Endothelial cell of umbilical vein (primary cell): ENCODE data around the gene ITPR2. TPM values are rescaled to one million over a fixed set of nuclear protein-coding genes. Genes with fewer than 3 reads are reported as not detected.

Source experiments
- BruUV-seq: library from RNA; stranded (reverse); fragments of 400-500 nt; replicated peaks from 2 replicates; lab custom pipeline; 2021; lab: Mats Ljungman, UMichigan
- CTCF ChIA-PET: fragments of 300-600, 350-600 bp; sonication (Branson Sonifier 250); formaldehyde crosslinking; loops from one replicate; lab custom pipeline; 2021; ENCODE audit warnings: antibody characterized with exemption, inconsistent platforms; lab: Charles Lee
- POLR2A ChIA-PET: fragments of 300-600, 350-600 bp; sonication (Branson Sonifier 250); formaldehyde crosslinking; loops from one replicate; lab custom pipeline; 2021; ENCODE audit warnings: antibody characterized with exemption, inconsistent platforms; lab: Charles Lee
- DNase-seq: peaks from one replicate; pipeline ENCODE4 v3.0.0-alpha.2; 2011; ENCODE audit warnings: low read depth, low spot score
- FAIRE-seq: peaks from 2 replicates; lab custom pipeline; 2011; peaks lifted over from hg19 to GRCh38; lab: Jason Lieb, UNC
- H2AFZ ChIP-seq: 2 replicates; pipeline ENCODE4 v1.6.0; 2012; ENCODE audit warnings: low read depth, low read length, control low read depth, inconsistent platforms
- H3K27ac ChIP-seq: 2 replicates; pipeline ENCODE4 v1.5.1; 2011; ENCODE audit warnings: low read depth, mild to moderate bottlenecking, control low read depth, low read length, moderate library complexity; ENCODE audit not compliant: insufficient read depth
- H3K27me3 ChIP-seq, 2 experiments: 2 replicates each; pipeline versions ENCODE4 v1.6.0 to v1.6.1; 2011; ENCODE audit warnings: low read length in 2 of 2, mixed read lengths in 1 of 2; ENCODE audit not compliant: control insufficient read depth in 2 of 2, insufficient read depth in 2 of 2
- H3K36me3 ChIP-seq, 2 experiments: 2 replicates in 1 of 2; 3 replicates in 1 of 2; pipeline ENCODE4 v1.5.1; 2011; ENCODE audit warnings: low read length in 2 of 2, mild to moderate bottlenecking in 1 of 2, moderate library complexity in 1 of 2; ENCODE audit not compliant: control insufficient read depth in 2 of 2, insufficient read depth in 2 of 2; ENCODE audit errors: extremely low read depth in 1 of 2
- H3K4me1 ChIP-seq: 3 replicates; pipeline ENCODE4 v1.5.1; 2011; ENCODE audit warnings: mild to moderate bottlenecking, low read length; ENCODE audit not compliant: control insufficient read depth, insufficient read depth; ENCODE audit errors: extremely low read depth
- H3K4me2 ChIP-seq: 2 replicates; pipeline ENCODE4 v1.6.1; 2011; ENCODE audit warnings: low read length, control low read depth, mixed read lengths; ENCODE audit not compliant: insufficient read depth
- H3K4me3 ChIP-seq, 3 experiments: fragments of 200-600 bp in 1 of 3; sonication (generic), shearing (Covaris generic) in 1 of 3; replicated peaks in 1 of 3; 2 replicates each; pipeline ENCODE4 v1.5.1; 2011 to 2016; ENCODE audit warnings: control low read depth in 3 of 3, low read length in 3 of 3, mild to moderate bottlenecking in 2 of 3, inconsistent platforms in 1 of 3, low read depth in 1 of 3, moderate library complexity in 1 of 3; ENCODE audit not compliant: insufficient read depth in 1 of 3
- H3K79me2 ChIP-seq: 2 replicates; pipeline ENCODE4 v1.6.0; 2012; ENCODE audit warnings: low read length, inconsistent platforms; ENCODE audit not compliant: control insufficient read depth, insufficient read depth
- H3K9ac ChIP-seq: replicated peaks from 2 replicates; pipeline ENCODE3; 2011; ENCODE audit warnings: low read length, control low read depth; ENCODE audit not compliant: insufficient read depth; ENCODE audit errors: extremely low read depth
- H3K9me1 ChIP-seq: replicated peaks from 3 replicates; pipeline ENCODE4 v1.6.0; 2011; ENCODE audit warnings: mild to moderate bottlenecking, low read length; ENCODE audit not compliant: control insufficient read depth, insufficient read depth; ENCODE audit errors: extremely low read depth
- H3K9me3 ChIP-seq: replicated peaks from 2 replicates; pipeline ENCODE4 v1.5.1; 2012; ENCODE audit warnings: low read length, inconsistent platforms; ENCODE audit not compliant: control insufficient read depth, insufficient read depth
- H4K20me1 ChIP-seq: replicated peaks from 2 replicates; pipeline ENCODE3; 2011; ENCODE audit warnings: mild to moderate bottlenecking, low read length; ENCODE audit not compliant: control insufficient read depth, insufficient read depth; ENCODE audit errors: extremely low read depth
- CTCF ChIP-seq, 2 donors: IDR thresholded peaks; 1 replicate in 1 of 2; 2 replicates in 1 of 2; pipeline ENCODE4 v1.5.1; 2011; ENCODE audit warnings: low read length in 2 of 2, mild to moderate bottlenecking in 2 of 2, moderate library complexity in 2 of 2, control low read depth in 1 of 2, inconsistent platforms in 1 of 2, low read depth in 1 of 2; ENCODE audit not compliant: insufficient read depth in 1 of 2; ENCODE audit errors: extremely low read depth in 1 of 2
- EZH2 ChIP-seq: IDR thresholded peaks from 2 replicates; pipeline ENCODE4 v1.6.1; 2012; ENCODE audit warnings: borderline replicate concordance, low read depth, mild to moderate bottlenecking, moderate library complexity, low read length, inconsistent platforms; ENCODE audit not compliant: severe bottlenecking
- GATA2 ChIP-seq: IDR thresholded peaks from 2 replicates; pipeline ENCODE4 v1.7.0; 2011; ENCODE audit warnings: low read depth, mild to moderate bottlenecking, moderate library complexity, mixed read lengths, low read length; ENCODE audit not compliant: insufficient read length, insufficient read depth
- JUN ChIP-seq: IDR thresholded peaks from 2 replicates; pipeline ENCODE4 v1.6.1; 2011; ENCODE audit warnings: borderline replicate concordance, low read depth; ENCODE audit not compliant: insufficient read length, insufficient read depth
- MAX ChIP-seq: IDR thresholded peaks from 2 replicates; pipeline ENCODE4 v1.6.1; 2011; ENCODE audit not compliant: insufficient read depth, insufficient read length
- MYC ChIP-seq: IDR thresholded peaks from one replicate; pipeline ENCODE4 v1.6.1; 2011; ENCODE audit warnings: mild to moderate bottlenecking, low read depth, low read length
- POLR2AphosphoS5 ChIP-seq: IDR thresholded peaks from 2 replicates; pipeline ENCODE4 v1.6.1; 2012; ENCODE audit warnings: low read depth, mild to moderate bottlenecking, control low read depth, low read length, moderate library complexity; ENCODE audit not compliant: insufficient read depth
- dilution Hi-C: fragments of 300-500 bp; cut with MboI; formaldehyde crosslinking; loops from one replicate; pipeline ENCODE4 v1.15.0; 2019; ENCODE audit warnings: low sequenced_read_pairs; ENCODE audit not compliant: extremely low pct_ligation_motif_present
- intact Hi-C: fragments of 100-400 bp; cut with micrococcal nuclease; formaldehyde crosslinking; loops from one replicate; pipeline ENCODE4 v1.10.0; 2022
- polyA plus RNA-seq, 4 experiments: library from polyadenylated mRNA; depleted of rRNA in 3 of 4; stranded (reverse) in 3 of 4; unstranded in 1 of 4; fragments of >200 nt; gene quantifications; 2 replicates each; pipeline versions ENCODE4 v1.2.1 to v1.2.3, GENCODE V29; 2011 to 2012; ENCODE audit warnings: missing spikeins in 1 of 4
- total RNA-seq: library from RNA; stranded (reverse); gene quantifications from 2 replicates; pipeline ENCODE4 v1.2.3, GENCODE V29; 2021

ITPR2 gene
- total and polyA plus RNA-seq, 2 donors (not counting 3 experiments of a cell fraction or from before 2014, with no cell fraction given), result 16.2 to 86.8 TPM

- dilution Hi-C loops (no loop called here), intact Hi-C loops (no loop called here)
- FAIRE-seq, result no peak
- Histone ChIP-seq H3K79me2 (no peaks in the 10 kb centered on the region), H3K4me3 (no peak overlapping the region), H3K36me3 (peaks cover 0 to 2% of the 10 kb centered on the region in 2 experiments), H3K4me2 (no peak overlapping the region), H3K4me1 (peaks cover 12% of the 10 kb centered on the region), H2AFZ (no peak overlapping the region), H4K20me1 (no peaks in the 10 kb centered on the region), H3K9me1 (no peaks in the 10 kb centered on the region), H3K9ac (no peak overlapping the region), H3K27me3 (no peaks in the 10 kb centered on the region), H3K9me3 (no peaks in the 10 kb centered on the region), H3K27ac (no peak overlapping the region)
- BruUV-seq, result no TSS peak
- TF ChIP-seq POLR2AphosphoS5 (no peak), CTCF (IDR thresholded peaks at IDR 0.05; ENCODE audit: extremely low read depth in 1 of 2, insufficient read depth in 1 of 2, low read depth in 1 of 2, low read length in 2 of 2) (no peak), EZH2 (no peak), GATA2 (no peak), MYC (no peak), MAX (no peak), JUN (no peak)
- POLR2A ChIA-PET, result no interaction called here
- CTCF ChIA-PET, result no interaction called here
- DNase-seq, result no peak
Observed at GRCh38 chr12:26373606-26374495, 459.1 kb downstream of the ITPR2 start.
